Fibroblast of peridontal ligament (primary cell): ENCODE measurements around the gene PCGF3.
A peak's percentile ranks its signal among the peaks of the same experiment; 100 is the strongest.
"Not testable (repeated sequence)": the region's sequence is repeated elsewhere in the genome, so short reads cannot be mapped to it uniquely, and the experiment has no call there.

Experiments used
- DNase-seq: peaks from one replicate; pipeline ENCODE4 v3.0.0-alpha.2; 2010; ENCODE audit errors: extremely low read depth

PCGF3 gene

DNA sequence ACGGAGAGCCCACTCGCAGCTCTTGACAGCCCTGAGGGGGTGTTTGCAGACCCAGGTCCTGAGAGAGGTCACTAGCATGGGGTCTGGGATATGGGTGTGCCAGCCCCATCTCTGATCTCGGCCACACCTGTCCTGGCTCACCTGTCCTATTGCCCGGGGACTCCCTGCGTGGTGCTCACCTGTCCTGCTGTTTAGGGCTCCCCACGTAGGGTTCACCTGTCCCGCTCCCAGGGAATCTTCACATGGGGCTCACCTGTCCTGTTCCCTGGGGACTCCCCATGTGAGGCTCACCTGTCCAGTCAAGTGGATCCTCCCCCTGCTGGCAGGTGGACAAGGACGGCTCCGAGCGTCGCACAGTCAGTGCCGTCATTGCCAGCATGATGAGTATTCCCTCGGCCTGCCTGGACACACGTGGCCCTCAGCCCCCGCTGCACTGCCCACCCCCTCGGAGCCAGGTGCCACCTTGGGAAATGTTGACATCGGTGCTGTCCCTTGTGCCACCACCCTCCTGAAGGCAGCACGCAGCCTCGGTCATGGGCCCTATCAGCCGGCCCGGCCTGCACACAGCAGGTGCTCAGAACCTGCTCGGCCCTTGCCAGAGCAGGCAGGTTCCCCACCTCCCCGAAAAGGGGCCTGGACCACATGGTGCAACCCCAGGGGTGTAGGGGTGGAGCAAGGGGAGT, 23.0 kb upstream of the PCGF3 start:
- DNase-seq, result no peak

DNA sequence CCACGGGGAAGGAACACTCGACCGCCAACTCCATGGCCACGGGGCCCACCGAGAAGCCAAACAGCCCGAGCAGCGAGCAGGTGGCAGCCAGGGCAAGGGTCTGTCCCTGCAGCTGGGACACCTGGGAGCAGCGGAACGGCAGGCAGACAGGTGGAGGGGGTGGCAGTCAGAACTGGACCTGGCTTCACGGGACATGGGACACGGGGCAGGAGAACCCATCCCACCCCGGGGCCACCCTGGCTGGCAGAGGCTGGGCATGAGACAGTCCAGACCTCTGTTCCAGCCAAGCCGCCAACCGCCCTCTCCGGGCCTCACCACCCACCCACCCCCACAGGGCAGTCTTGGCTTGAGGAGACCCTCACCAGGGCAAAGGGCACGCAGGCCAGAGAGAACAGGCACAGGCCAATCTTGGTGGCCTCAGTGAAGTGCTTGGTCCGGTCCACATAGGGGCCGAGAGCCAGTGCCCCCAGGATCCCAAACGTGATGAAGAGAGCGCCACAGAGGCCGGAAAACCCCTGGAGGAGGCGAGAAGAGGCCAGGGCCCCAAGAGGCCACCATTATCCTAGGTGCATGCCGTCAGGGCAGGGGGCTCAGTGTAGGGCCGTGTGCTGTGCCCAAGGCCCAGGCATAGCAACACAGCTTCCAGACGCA, 22.3 kb upstream of the PCGF3 start:
- DNase-seq, result no peak

DNA sequence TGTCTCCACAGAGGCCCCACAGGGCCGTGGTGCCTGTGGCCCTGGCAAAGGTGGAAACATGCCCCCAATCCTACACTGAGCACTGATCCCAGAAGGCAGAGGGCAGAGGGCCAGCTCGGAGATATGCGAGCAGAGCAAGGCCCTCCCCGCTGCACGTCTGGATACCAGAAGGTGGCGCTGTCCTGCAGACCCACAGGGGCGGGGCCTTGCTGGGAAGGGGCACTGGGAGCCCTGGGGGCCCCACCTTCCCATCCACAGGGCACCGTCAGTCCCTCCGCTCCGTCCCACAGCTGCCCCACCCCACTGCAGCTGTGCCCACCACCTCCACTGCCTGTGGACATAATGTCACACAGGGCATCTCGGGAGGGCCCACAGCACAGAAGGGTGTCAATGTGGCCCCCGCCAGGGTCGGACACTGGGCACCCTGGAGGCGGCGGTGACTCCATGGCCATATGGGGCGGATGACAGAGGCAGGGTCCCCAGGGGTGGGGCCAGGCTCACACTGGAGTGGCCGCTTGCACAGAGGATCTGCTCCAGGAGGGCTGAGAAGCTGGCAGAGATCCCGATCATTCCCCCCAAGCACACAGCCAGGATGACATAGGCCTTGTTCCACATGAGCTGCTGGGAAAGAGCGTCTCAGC, 21.5 kb upstream of the PCGF3 start:
- DNase-seq, result peak; percentile 48

DNA sequence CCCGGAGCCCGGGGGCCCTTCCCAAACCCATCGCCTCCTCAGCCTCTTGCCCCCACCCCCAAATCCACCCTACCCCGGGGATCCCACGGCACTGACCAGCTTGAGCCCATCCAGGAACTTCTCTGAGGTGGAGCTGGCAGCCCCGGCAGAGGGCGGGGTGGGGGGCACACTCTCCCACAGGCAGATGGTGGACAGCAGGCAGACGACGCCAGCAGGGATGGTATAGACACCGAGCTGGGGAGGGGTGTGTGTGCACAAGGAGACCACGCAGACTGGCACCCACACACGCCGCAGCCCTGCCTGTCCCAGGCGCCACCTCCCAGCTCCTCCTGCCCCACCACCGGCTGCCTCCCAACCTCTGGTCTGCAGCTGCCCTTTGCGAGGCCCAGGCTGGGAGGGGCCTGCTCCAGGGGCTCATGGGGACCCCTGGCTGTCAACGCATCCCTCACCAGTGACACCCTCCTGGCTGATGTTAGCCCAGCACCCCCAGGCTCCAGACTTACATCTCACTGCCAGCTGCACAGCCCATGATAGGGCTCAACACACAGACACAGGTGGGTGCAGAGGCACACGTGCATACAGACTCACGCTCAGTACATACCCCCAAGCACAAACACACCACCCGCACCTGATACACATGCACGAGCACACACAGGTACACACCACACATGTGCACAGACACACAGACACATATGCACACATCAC, 20.9 kb upstream of the PCGF3 start:
- DNase-seq, result no peak

- DNase-seq, result no peak
These were observed 19.8 kb upstream of the PCGF3 start for GRCh38 chr4:685679-686412.

DNA sequence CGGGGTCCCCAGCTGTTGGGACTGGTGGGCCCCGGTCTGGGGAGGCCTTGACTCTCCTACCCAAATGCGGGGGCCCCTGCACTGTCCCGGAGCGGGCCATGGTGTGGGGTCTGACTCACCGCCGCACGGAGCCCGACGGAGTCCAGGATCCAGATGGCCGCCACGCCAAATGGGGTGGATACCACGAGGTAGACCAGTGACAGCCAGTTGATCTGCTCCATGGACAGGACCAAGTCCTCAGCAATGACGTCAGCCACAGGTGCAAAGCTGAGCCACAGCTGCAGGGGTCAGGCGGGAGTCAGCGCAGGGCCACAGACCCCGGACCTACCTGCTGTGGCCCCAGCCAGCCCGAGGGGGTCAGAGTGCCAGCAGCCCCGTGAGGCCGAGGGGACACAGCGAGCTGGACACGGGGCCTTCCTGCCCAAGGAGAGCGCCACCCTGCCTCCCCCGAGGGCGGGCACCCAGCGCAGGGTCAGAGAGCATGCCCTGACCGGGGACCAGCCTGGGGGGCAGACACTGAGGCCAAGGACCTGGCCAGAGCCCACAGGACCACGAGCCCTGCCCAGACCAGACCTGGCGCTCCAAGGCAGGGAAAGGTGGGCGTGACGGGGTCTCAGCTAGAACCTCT, 19.1 kb upstream of the PCGF3 start:
- DNase-seq, result no peak

- DNase-seq, result peak; percentile 65
These were observed 18.3 kb upstream of the PCGF3 start for GRCh38 chr4:687048-687970.

GRCh38 chr4:687971-688853, 17.4 kb upstream of the PCGF3 start:
- no peak for DNase-seq

- no peak for DNase-seq
These were observed 16.6 kb upstream of the PCGF3 start, which contains the start of gene SLC49A3 for GRCh38 chr4:688854-689681. TSS of gene SLC49A3 (minus strand) at chr4:689151. CDS start at chr4:689127, 24 bp downstream.

GRCh38 chr4:689723-690122, 15.9 kb upstream of the PCGF3 start:
- no peak for DNase-seq

DNA sequence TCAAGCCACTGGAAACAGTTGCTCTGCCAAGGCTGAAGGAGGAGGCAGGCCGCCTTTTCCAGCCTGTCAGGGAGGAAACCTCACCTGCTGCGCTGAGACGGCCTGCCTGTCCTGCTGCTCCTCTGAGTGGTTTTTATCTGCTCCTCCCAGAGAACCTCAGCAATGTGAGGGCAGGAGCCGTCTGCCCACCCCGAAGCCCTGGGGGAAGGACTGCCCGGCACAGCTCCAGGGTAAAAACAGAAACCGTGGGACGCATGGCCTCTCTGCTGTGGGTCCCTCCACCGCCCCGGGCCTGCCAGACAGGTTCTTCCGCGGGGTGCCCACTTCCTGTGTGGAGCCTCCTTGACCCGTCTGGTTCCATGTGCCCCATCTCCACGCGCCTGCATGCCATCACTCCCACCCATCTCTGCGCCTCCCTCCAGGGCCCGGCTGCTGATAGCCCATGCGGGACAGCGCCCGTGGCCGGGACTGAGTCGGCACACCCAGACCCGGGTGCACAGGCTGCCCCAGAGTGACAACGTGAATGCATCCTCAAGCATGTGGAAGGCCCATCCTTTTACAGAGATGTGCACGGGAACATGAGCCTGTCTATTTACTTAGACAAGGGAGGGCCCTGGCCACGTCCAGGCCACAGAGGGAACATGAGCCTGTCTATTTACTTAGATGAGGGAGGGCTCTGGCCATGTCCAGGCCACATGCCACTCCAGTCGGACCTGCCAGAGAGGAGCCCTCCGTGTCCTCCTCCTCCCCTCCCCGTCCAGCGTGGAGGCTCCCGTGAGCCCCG, 12.7 kb upstream of the PCGF3 start:
- no peak for DNase-seq

DNA sequence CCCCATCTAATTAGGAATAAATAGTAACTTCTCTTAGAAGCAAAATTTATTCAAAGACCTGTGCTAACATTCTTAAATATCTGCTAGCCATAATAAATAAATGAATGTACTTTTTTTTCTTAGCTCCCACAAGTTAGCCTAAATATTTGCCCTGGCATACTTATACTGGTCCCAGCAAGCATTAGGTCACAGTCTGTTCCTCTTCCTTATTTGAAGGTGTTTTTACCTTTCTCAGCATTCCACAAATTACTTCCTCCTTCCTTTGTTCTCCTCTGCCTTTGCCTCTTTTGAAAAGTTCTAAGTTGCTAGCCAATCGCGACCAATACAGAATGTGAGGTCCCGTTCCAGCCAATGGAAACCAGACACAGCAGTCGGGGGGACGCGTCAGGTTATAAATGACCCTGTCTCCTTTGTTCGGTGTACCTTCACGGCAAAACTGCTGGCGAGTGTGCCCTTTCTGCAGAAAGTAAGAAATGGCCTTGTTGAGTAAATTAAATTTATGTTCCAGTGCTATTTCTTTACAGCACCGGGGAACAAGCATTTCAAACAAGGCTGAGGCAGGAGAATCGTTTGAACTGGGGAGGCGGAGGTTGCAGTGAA, 11.2 kb upstream of the PCGF3 start:
- not testable (repeated sequence) for DNase-seq

DNA sequence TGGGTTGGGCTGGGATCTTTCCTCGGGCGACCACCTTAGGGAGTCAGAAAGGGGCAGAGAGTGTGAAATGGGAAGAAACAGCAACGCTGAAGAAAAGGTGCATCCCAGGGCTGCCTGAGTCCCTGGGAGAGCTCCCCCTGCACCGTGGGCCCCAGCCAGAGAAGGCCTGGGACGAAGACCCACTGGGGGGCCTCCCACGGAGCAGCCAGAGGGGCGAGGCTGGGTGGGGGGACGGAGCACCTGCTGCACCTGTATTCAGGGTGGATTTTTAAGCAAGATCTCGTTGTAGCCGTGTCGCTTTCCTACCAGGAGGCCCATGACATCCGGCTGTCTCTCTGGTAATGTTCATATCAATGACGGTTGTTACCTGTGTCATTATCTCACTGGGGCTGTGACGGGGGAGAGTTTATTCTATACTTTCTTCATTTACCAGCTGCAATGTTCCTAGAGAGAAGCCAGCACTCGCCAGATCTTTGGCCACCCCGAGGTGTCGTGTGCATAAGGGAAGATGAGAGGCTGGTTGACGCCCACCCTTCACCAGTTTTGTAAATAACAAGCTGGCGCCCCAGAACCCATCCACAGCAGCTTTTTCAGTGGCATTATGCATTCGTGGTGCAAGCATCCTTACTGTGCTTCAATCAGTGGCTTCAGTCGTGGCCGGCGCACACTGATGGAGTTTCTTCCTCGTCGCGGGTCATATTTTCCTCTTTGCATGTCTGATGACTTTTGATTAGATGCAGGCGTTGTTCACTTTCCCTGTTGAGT, 5.6 kb upstream of the PCGF3 start:
- DNase-seq, result no peak

GRCh38 chr4:700587-701264, 4.9 kb upstream of the PCGF3 start:
- DNase-seq, result no peak

DNA sequence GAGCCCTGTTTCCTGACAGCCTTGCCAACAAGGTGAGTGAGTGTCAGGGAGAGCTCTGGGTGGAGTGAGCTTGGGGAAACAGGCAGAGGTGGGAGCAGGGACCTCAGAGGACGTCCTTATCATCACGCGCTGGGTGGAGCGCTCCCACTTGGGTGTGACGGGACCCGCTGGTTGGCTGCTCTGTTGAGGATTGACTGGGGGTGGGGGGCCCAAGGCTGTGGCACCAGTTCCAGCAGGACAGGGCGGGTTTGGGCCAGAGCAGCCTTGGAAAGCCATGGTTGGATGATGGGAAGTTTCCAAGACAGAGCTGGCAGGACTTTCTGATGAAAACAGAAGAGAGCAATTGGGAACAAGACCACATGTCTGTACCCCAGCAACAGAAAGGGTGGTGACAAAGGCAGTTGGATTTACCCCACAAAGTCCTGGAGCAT, 3.0 kb upstream of the PCGF3 start:
- DNase-seq, result no peak
